GM21360 (cell line): ENCODE results near the gene CUL5.

ENCODE experiments used
- ATAC-seq: cut with Tn5 transposase; IDR thresholded peaks from one replicate; pipeline ENCODE4 v1.9.1; 2021; ENCODE audit warnings: mild to moderate bottlenecking, moderate library complexity; ENCODE audit not compliant: unreplicated experiment

Gene CUL5

DNA sequence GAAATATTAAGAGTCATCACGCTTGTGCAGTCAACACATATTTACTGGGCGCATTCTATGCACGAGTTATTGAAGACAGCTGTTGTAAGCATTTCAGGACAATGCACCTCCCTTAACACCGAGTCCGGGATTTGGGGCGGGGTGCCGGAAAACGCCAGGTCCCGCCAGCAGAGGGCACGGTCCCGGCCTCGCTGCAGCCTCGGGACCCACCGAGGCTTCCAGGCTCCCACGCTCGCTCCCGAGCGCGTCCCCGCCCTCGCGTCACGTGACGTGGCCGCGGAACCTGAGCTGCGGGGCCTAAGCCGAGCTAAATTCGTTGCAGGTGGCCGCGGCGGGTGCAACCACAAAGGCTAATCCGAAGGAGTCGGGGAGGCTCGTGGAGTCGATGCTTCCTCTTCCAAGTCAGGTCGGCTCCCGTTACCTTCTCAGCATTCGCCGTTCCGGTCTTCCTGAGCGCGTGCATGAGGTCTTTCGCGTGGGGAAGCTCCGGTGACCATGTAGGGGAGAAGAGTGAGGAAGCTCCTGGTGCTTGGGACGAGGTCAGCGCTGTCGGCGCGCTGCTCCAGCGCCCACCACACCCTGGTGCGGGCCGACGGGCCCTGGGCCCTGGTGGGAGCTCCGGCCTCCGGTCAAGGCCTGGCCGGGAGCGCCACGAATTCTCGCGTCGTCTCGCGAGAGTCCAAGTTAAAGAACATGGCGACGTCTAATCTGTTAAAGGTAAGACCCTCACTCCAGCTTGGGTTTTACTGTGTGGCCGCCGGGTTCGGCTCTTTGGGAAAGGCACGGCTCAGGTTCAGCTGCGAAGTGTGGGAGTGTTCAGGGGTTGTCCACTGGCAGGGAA, at the start of gene CUL5:
TSS of gene CUL5 (plus strand) at position 243 of the 841 bp plus-strand sequence. CDS start at position 694, 451 bp downstream.
- peak; percentile 86 for ATAC-seq

DNA sequence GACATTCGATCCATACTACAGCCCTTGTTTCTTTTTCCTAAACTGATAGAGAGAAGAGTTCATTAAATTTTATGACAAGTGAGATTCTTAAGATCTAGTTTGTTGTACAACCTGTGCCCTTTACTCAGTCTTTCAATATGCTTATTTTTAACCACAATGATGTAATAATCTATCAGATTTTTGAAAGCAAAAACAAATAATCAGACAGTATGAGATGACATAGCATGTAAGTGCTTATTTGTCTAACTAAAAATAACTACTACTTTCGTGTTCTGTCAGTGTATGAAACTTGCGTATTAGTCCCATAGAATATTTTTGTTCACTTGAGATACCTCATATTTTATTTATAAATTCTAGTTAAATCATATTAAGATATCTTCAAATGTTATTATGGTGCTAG, 47.2 kb upstream of the CUL5 start:
- ATAC-seq: no peak

DNA sequence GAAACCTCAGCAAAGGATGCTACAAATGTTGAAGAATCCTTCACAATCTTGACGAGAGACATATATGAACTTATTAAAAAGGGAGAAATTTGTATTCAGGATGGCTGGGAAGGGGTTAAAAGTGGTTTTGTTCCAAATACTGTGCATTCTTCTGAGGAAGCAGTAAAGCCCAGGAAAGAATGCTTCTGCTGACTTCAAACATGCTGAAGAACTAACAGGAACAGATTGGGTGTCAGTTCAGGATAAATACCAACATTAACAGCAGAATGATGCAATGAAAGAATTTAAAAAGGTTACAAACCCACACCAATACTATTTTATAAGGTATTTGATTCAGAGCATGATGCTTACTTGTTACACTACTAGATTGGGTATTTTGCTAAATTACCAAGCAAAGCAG, 46.5 kb upstream of the CUL5 start:
- ATAC-seq: no peak

DNA sequence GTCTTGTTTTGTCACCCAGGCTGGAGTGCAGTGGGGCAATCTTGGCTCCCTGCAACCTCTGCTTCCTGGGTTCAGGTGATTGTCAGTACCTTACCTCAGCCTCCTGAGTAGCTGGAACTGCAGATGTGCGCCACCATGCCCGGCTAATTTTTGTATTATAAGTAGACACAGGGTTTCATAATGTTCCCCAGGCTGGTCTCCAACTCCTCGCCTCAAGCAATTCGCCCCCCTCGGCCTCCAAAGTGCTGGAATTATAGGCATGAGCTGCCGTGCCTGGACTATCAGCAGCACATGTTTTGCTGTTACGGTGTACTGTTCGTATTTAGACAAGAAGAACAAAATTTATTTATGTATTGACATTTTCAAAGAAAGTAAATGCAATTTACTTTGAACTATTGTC, 45.6 kb upstream of the CUL5 start:
- no peak for ATAC-seq

DNA sequence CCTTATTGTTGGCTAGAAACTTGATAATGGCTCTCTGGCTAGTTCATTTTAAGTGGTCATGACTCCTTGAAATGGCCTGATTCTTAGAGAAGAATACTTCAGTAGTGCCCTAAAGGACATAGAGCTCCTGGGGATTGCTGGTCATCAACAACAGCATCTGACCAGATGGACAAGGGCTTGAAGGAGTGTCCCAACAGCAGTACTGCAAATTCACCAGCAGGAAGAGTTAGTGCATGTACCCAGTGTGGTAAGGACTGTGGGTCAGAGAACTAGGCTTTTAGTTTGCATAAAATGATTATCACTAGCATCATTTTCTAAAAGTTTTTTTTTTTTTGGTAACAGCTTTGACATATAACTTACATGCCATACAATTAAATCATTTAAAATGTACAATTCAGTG, 39.5 kb upstream of the CUL5 start:
- ATAC-seq: no peak

DNA sequence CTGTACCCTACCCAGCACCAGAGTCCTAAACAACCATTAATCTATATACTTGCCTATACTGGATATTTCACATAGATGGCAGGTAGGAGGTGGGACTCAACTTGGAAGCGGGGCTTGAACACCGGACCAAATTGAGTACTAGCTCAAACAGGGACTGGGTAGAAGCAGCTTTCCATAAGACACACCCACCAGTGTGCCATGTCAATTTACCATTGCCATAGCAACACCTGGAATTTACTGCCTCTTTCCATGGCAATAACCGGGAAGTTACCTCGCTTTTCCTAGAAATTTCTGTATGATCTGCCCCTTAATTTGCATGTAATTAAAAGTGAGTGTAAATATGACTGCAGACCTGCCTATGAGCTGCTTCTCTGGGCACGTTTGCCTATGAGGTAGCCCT, 38.6 kb upstream of the CUL5 start:
- no peak for ATAC-seq

DNA sequence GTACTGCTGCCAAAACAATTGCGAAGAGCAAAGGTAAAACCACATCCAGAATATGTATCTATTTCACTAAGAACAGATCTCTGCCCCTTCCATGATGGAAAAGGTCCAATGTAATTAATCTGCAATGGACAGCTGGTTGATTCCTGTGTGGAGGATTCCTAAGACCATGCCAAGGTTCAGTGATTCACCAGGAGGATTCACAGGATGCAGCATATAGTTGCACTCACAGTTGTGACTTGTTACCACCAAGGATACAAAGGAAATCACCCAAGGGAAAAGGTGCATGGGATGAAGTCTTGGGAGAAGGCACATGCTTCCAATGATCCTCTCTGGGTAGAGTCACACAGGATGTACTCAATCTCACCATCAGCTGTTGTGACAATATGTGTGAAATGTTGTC, 35.1 kb upstream of the CUL5 start:
- ATAC-seq: no peak

DNA sequence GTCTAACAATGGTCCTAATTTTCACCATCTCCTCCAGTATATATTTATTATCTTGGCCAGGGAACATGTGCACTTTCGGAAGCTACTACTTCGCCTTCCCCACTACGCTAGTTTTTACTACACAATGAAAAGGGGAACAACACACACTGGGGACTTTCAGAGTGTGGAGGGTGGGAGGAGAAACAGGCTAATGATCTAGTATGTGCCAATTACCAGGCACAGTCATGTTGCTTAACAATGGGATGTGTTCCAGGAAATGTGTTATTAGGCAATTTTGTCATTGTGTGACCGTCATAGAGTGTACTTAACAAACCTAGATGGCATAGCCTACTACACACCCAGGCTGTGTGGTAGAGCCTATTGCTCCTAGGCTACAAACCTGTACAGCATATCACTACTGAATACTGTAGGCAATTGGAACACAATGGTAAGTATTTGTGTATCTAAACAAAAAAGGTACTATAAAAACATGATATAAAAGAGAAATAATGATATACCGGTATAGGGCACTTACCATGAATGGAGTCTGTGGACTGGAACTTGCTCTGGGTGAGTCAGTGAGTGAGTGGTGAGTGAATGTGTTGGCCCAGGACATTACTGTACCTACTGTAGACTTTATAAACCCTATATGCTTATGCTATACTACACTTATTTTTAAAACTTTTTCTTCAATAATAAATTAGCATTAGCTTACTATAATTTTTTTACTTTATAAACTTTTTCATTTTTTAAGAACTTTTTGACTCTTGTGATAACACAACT, 20.1 kb upstream of the CUL5 start:
- peak; percentile 62 for ATAC-seq

DNA sequence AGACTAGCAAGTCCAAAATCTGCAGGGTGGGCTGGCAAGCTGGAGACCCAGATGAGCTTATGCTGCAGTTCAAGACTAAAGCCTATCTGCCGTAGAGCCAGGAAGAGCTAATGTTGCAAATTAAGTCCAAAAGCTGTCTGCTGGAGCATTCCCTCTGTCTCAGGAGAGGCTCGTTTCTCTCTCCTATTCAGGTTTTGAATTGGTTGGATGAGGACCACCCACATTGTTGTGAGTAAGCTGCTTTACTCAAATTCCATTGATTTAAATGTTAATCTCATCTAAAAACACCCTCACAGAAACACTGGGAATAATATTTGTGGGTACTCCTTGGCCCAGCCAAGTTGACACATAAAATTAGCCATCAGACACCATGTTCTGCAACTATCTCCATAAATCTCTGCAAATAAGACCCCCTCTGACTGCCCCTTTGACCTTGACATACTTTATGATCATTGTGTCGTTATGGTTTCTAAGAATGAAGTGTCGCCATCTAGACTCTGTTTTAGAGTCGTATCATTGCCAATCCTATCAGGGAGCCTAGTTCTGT, 16.8 kb upstream of the CUL5 start:
- ATAC-seq: no peak

DNA sequence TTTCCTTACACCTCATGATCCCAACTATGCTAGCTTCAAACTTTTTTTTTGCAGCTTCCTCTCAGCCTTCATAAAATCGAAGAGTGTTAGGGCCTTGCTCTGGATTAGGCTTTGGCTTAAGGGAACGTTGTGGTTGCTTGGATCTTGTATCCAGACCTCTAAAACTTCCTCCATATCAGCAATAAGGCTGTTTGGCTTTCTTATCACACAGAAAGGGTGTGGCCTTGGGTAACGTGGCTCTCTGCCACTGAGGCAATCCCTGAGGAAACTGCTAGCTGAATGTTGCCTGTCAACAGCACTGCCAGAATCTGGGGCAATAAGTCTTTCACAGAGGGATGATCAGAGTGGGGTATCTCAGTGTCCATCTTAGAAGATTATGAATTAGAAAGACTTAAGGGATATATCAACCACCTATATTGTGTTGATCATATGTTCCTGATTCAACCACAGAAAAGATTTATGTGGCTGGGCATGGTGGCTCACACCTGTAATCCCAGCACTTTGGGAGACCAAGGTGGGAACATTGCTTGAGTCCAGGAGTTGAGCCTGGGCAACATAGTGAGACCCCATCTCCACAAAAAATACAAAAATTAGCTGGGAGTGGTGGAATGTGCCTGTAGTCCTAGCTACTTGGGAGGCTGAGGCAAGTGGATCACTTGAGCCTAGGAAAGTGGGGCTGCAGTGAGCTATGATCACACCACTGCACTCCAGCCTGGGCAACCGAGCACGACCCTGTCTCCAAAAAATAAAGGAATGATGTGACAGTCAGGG, 12.5 kb upstream of the CUL5 start:
- no peak for ATAC-seq

DNA sequence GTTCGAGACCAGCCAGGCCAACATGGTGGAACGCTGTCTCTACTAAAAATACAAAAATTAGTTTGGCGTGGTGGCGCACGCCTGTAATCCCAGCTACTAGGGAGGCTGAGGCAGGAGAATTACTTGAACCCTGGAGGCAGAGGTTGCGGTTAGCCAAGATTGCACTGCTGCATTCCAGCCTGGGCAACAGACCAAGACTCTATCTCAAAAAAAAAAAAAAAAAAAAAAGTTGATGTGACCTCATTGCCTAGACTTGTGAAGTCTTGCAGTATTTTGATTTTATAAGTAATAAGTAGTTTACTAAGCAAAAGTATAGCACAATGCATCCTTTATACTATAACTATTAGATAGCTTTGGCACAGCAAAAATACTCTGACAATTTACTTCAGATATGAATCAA, 9.9 kb upstream of the CUL5 start:
- no peak for ATAC-seq

DNA sequence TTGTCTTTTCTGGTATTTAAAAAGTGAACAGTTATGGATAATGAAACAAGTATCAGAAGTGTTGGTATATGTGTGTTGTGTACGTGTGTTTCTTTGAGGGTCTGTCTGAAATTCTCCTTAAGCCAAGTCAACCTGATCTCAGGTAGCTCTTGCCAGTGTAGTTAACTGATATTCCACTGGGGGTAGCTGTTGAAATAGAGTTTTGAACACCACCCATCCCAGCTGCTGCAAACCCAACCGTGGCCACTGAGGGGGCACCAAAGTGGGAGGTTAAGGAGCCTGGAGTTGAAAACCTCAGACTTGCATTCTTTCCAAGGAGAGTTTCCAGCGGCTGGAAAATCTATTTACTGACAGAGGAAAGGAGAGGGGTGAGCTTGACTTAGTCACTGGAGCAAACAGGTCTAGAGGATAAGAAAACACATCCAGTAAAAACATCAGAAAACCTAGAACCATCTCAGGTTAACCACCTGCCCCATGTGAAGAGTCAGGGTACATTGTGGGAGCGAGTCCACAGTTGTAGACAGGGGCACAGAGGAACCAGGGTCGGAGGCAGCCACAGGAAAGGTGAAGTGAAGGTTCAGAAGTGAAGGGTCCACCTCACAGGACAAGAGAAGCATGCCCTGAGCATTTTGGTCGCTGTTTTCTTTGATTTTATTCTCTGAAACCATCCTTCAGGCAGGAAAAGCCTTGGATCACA, 8.8 kb upstream of the CUL5 start:
- peak; percentile 94 for ATAC-seq

DNA sequence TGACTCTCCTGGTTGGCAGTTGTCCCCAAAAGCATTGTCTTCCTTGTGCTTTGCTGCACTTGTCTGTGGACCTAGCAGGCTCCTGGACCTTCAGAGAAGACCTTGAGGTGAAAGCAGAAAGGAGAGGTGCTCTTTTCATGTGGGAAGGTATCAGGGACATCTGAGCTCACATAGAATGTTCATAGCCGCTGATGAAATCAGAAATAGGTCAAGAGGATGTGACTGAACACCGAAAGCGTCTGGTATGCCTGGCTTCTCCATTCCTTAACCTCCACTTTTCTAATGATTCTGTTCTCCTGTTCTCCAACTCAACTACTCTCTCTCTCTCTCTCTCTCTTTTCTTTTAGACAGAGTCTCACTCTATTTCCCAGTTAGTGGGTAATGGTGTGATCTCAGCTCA, 6.2 kb upstream of the CUL5 start:
- no peak for ATAC-seq

DNA sequence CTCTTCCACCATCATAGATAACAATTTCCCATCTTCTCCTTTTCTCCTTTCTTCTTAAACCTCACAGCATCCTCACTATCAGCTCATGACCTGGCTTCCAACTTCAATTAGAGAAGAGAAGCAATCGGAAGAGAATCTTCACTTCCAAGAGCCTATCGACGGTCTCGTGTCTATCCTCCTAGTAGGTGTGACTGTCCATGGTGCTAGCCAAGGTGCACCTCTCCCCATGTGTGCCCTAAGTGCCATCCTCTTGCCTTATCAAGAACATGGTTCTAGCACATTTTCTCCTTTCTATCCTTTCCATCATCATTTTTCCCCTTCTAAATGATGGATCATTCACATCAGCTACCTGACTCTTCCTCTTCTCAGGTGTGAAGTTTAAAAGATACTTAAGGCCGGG, 5.1 kb upstream of the CUL5 start:
- ATAC-seq: no peak

DNA sequence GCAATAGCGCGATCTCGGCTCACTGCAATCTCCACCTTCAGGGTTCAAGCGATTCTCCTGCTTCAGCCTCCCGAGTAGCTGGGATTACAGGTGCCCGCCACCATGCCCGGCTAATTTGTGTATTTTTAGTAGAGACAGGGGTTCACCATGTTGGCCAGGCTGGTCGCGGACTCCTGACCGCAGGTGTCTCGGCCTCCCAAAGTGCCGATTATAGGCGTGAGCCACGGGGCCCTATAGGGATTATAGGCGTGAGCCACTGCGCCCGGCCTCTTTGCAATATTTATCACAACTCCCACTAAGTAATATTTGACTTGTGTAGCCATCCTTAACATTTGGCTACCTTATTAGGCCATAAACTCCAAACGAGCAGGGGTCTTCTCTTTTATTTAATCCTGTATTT, 879 bp upstream of the CUL5 start:
- no peak for ATAC-seq

DNA sequence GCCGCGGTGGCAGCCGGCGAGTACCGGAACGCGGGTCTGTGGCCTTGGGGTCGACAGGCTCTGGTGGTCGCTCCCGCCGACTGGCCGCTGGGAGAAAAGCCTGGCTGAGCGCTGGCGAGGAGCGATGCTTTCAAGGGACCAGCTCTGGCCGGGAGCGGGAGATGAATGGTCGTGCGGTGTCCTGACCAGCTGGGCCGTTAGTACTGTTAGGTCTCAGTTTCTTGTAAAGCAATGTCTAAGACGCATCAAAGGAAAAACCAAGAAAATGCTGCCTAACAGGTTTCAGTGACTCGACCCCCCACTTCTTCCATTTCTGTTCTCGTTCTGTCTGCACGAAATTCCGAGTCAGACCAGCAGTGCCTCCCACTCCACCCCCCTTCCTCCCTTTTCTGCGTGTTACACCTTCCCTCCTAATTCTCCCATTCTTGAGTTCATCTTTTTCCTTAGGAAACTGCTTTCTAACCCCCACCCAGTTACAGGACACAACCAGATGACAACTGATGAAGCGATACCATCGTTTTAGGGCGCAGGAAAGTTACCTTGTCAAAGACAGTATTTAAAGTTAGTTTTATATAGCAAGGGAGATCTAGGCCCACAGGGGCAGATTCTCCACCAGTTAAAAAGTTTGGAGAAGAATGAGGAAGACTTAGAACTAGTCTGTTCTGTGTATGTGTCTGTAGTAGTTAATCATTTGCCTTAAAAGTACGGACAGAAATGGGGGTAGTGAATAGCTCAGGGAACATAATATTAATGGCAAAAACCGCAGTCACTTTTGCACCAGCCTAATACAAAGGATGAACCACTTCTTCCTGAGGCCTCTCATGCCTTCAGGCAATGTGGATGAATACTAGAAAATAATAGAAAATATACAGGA, 1.0 kb downstream of the CUL5 start:
- ATAC-seq: no peak

DNA sequence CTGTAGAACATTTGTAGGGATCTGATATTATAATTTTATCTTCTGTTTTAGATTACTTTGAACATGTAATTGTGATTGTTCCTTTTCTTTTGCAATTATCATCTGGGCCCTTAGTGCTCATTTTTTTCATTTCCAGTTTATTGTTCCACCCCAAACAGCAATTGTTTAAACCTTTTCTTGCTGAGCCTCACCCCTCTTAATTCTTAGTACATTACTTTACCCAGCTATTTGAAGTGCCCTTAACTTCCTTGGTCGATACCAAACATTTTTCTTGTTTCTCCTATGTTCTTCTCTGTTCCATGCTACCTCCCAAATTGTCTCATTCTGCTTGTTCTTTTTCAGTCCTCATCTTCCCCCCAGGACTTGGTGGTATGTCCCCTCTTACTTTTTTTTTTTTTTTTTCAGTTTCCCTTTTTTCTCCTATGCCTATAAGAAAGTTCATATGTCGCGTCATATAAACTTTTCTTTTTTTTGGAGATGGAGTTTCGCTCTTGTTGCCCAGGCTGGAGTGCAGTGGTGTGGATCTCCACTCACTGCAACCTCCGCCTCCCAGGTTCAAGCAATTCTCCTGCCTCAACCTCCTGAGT, 3.5 kb downstream of the CUL5 start:
- no peak for ATAC-seq

DNA sequence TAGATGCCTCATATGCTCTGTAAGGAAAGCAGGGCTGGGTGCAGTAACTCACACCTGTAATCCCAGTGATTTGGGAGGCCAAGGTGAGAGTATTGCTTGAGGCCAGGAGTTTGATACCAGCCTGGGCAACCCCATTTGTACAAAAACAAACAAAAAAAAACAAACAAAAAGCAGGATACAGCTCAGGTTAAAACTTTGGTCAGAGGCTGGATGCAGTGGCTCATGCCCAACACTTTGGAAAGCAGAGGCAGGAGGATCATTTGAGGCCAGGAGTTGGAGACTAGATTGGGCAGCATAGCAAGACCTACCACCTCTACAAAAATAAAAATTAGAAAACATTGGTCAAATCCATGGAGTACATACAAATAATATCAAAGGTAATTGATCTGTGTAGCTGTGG, 7.9 kb downstream of the CUL5 start:
- ATAC-seq: no peak

DNA sequence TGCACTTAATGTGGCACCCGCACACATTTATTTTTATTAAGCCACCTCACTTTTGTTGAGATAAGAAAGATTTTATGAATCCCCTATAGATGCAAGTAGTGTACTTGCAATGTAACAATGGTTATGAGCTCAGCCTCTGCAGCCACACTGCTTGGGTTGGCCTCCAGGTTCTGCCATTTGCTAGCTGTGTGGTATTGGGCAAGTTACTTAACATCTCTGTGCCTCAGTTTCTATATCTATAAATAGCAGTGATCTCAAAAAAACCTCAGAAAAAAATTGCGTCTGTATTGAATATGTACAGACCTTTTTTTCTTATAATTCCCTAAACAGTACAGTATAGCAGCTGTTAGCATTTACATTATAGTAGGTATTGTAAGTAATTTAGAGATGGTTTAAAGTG, 10.0 kb downstream of the CUL5 start:
- ATAC-seq: no peak
